Retina (tissue), 1 donor: ENCODE results near the gene CRIP1.

ENCODE experiments used
- DNase-seq: peaks from one replicate; pipeline ENCODE4 v3.0.0-alpha.2; 2016

CRIP1 gene

DNA sequence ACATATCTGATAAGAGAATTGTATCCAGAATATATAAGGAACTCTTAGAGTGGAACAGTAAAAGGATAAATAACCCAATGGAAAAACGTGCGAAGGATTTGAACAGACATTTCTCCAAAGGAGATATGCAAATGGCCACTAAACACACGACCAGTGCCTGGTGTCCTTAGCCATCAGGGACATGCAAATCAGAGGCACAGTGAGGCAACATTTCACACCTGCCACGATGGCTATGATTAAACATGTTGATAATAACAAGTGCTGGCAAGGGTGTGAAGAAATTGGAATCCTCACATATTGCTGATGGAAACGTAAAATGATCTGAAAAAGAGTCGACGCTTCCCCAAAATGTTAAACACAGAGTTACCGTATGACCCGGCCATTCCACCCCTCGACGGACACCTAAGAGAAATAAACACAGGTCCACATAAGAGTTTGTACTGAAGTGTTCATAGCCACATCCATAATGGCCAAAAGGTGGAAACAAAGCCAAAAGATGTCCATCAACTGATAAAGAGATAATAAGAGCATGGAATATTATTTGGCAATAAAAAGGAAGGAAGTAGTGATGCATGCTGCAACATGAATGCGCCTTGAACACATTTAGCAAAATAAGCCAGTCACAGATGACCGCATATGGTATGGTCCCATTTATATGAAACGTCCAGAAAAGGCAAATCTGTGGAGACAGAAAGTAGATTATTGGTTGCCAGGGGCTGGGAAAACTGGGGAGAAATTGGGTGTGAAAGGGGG is 33.4 kb downstream of the CRIP1 start:
- DNase-seq: no peak

DNA sequence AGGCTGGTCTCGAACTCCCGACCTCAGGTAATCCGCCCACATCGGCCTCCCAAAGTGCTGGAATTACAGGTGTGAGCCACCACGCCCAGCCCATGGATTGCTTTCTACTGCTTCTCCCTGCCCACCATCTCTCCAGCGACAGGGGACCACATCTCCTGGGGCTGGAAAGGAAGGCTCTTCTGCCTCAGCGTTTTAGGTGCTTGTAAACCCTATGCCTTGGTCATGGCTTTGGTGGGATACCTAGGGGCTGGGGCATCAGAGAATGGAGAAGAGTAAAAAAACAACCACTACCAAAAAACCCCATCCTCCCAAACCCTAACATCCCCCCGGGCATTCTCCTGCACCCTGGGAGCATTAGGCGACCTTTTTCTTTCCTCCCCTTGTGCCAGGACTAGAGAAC is 38.6 kb downstream of the CRIP1 start:
- DNase-seq: no peak

DNA sequence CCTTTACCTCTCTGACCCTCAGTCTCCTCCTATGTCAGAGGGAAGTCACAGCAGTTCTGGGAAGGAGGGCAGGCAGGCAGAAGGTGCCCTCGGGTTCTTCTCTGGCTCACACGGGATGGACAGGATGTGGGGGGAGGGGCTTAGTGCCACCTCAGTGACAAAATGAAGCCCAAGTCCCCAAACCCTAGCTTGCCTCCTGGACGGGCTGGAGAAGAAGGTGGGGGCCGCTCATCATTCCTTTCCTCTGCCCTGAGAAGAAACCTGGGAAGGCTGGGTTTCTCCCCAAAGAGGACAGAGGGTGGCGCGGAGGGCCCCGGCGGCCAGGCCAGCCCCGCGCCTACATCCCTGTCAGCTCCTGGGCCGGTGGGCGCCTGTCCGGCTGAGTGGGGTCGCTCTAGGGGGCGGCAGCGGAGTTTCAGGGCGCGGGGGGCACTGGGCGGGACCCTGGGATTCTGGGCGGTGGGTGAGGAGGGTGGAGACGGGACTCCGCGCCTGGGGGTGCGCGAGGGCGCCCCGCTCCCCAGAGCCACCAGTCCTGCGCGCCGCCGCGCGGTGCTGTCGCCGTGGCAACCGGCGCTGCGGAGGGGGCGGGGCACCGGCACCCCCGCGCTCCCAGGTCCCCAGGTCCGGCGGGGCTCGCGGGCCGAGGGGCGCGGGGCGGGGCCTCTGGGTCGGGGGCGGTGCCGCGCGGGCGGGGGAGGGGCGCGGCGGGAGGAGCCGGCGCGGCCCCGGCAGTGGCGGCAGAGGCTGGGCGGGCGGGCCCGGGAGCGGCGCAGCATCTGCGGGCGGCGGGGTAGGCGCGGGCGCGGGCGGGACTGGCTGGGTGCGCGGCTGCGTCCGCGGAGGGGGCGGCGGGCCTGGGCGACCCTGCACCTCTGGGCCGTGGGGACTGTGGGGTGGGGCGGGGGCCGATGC is 39.4 kb downstream of the CRIP1 start, which contains the start of gene TMEM121:
Gene TMEM121 (plus strand): TSS at position 723 of the 915 bp plus-strand sequence. CDS start 2,252 bp downstream, outside the sequence.
- DNase-seq: peak; percentile 69

DNA sequence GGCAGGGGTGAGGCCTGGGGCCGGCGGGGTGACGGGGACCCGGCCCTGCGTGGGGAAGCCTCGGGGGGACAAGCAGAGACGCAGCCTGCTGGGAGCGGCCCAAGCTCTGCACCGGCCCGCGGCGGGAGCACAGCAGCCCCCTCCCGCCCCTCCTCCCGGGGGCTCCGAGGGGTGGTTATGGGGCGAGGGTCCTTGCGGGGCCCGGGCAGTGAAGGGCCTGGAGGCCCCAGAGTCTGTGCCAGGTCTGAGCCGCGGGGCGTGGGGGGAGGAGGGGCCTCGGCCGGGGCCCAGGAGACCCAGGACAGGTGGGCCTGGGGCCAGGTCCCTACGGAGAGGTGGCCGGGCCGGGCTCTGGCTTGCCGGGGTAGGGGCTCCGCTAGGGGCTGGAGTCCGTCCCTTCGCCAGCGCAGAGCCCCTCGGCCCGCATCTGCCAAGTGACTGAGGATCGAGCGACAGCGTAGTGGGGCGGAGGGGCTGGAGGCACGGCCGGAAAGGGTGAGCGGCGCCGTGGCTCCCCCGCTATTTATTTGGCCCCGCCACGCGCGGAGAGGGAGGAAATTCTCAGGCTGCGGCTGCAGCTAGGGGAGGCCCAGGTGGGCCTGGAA is 40.2 kb downstream of the CRIP1 start:
- peak; percentile 50 for DNase-seq

DNA sequence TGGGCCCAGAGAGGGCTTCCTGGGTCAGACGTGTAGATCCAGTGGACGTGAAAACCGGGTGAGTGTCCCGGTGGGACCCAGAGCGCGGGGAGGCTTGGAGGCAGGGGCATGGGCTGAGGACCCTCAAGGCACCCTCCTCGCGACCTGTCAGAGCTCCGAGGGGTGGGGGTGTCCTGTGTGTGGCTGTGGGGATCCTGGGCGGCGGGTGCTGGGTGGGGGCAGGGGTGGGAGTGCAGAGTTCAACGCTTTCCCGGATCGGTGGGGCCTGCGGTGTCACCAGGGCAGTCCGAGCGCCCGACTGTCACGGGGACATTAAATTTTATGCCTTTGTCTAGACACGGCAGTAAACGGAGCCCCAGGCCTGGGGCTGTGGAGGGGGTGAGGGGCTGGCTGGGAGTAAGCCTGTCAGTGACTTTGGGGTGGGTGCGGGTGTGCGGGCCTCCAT is 40.7 kb downstream of the CRIP1 start:
- DNase-seq: no peak

DNA sequence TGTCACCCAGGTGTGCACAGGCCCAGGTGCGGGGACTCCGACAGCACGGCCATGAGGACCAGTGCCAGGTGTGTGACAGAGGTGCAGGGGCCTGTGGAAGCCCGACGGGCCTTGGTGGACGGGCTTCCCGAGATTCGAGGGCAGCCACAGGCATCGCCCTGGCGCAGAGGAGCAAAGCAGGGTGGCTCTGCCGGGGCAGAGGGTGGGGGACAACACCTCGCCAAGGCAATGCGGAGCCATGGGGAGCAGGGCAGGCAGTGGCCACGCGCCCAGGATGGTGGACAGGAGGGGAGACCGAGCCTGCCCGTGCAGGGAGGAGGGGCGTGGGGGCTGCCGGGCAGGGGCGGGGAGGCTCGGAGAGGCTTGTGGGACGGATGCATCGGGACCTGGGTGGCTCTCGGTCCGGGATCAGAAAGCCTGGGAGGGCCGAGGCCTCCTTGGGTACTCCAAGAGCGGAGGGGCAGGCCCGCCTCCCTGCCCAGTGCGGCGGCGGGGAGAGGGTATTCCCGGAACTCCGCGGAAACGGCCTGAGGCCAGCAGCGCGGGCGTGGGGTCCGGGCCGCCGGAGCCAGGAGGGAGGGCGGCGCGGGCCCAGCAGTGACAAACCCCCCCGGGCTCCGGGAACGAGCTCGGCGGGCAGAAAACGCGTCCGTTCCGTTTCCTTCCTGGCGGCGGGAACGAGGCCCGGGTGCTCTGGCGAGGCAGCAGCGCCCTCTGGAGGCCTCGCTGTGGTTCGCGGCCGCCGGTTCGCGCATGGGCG is 41.3 kb downstream of the CRIP1 start:
- peak; percentile 93 for DNase-seq

DNA sequence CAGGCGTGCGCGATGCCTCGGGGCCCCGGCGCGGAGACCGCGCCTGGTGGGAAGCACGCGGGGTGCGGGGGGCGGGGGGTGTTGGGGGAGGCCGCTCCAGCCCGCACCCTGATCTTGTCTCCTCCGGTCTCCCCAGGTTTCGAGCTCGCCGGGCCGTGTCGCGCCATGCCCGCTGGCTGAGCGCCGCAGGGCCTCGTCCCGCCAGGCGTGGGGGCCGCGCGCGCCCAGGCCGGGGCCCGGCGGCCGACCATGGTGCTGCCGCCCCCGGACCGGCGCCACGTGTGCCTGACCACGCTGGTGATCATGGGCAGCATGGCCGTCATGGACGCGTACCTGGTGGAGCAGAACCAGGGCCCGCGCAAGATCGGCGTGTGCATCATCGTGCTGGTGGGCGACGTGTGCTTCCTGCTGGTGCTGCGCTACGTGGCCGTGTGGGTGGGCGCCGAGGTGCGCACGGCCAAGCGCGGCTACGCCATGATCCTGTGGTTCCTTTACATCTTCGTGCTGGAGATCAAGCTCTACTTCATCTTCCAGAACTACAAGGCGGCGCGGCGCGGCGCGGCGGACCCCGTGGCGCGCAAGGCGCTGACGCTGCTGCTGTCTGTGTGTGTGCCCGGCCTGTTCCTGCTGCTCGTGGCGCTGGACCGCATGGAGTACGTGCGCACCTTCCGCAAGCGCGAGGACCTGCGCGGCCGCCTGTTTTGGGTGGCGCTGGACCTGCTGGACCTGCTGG is 42.1 kb downstream of the CRIP1 start:
- peak; percentile 77 for DNase-seq

DNA sequence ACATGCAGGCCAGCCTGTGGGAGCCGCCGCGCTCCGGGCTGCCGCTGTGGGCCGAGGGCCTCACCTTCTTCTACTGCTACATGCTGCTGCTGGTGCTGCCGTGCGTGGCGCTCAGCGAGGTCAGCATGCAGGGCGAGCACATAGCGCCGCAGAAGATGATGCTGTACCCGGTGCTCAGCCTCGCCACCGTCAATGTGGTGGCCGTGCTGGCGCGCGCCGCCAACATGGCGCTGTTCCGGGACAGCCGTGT is 42.6 kb downstream of the CRIP1 start:
- DNase-seq: no peak

DNA sequence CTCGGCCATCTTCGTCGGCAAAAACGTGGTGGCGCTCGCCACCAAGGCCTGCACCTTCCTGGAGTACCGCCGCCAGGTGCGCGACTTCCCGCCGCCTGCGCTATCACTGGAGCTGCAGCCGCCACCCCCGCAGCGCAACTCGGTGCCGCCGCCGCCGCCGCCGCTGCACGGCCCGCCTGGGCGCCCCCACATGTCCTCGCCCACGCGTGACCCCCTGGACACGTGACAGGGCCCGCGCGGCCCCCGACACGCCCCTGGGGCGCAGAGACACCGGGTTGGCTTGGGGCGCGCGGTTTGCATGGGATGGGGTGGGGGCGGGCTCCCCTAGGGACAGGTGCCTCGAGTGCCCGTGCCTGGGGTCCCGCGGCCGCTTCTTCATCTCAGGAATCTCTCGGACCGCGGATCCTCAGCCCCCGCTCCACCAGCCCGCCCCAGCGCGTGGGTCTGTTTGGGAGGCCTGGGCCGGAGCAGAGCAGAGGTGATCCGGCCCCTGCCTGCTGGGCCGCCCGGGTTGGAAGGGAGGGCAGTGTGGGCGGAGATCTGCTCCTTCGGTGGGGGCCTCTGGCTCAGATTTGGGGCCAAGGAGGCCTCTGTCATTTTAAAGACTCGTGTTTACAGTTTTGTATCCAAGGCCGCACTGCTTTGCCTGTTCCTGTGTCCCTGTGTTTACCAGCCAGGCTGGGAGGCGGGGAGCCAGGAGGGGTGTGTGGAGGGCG is 43.0 kb downstream of the CRIP1 start:
- no peak for DNase-seq

DNA sequence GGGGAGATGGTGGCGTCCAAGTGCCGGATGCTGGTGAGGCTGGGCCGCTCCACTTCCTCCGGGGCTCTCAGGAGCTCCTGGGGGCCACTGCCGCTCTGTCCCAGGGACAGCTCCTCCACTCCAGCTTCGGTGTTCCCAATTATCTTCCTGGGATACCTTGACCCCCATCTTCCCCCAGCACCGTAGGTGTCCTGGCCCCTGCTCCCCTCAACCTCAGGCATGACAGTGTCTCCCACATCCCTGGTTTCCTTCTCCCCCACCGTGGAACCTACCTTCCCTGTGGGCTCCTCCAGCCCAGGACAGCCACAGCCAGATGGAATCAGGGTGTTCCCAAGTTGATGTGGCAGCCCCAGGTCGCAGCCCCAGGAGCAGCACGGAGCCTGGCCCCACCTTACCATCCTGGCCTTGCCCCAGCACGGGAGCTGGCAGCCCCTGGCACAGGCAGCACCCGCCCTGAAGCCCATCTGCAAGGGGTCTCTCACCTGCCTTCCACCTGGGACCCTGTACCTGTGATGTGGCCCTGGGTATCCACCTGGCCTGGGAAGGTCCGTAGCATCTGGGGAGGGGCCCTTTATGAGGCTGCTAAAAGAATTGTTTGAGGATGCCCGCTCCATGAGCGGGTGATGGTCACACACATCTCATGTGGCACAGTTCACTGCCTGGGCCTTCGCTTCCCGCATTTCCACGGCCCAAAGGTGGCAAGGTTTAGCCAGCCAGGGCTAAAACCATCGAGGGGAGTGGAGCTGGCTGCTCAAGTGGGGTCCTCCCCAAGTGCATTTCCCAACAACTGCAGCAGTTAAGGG is 43.8 kb downstream of the CRIP1 start:
- DNase-seq: no peak

DNA sequence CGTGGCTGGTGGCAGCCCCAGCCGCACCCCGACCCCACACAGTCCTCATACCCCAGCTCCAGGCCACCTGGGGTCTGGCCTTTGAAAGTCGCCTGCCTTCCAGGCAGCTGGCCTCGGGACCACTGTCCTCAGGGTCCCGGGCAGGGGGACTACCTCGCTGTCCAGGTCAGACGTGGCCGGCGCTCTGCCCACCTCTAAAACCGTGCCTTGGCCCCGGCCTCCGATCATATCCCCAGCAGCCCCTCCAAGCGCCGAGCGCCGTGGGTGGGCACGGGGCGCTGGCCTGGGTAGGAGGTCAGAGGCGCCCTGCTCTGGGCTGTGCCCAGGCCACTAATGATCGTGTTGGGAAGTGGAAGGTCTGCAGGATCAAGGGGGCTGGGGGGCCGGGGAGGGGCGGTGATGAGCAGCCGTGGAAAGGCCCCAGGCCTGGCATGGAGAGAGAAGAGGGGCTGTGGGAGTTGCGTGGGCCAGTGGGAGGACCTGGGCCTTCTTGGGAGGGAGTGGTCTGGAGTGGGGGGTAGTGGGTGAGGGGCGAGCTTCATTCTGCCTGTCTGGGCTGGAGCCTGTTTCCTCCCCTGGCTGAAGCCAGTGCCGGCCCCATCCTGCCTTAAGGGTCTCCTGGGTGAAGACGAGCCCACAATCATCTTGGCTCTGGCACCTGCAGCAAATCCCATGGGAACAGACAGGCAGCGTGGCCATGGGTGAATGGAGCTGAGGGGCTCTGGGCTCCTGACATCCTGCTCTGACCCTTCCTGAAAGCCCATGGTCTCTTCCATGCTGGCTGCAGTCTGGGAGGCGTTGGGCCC is 44.6 kb downstream of the CRIP1 start:
- no peak for DNase-seq

DNA sequence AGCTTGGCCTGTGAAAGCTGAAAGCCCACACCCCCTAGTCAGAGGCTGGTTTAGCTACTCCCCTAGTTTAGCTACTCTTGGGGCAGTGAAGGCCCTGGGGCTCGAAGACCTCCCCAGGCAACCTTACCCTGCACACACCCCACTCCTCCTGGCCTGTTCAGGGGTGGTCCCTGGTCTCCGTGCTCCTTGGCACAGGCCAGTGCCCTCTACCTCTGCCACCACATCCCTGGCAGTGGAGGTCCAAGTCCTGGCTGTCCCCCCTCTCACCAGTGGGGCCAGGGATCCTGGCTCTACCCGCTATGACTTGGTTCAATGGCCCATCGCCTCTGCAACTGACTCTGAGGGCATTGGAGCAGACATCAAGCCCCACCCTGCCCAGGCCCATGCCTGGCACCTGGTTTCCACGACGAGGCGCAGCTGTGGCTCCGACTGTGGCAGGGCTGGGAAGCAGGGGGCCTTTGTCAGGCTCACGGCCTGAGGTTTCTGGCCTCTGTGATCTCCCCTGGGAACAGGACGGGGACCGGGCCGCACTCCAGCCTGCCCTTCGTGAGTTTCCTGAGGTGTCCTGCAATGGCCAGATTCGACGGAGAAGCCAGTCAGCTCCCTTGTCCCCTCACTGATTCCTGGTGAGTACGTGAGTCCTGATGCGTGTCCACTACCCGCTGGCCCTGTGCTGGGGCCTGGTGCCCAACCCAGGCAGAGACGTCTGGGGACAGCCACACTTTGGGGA is 45.4 kb downstream of the CRIP1 start:
- DNase-seq: no peak

DNA sequence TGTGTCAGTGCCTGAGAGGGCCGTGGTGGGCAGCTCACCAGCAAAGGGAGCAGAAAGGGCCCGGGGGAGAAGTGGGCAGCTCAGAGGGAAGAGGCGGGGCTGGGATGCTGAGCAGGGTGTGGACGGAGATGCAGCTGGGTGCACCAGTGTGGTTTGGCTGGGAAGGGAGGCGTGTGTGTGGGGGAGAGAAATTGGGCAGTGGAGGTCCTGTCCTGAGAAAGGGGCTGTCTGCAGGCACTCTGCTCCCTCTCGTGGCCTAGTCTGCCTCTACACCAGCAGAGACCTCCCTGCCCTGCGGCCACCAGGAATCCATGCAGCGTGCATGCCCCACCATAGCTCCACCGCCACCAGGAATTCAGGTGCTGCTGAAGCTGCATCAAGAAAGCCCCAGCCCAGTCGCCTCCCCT is 46.1 kb downstream of the CRIP1 start:
- peak; percentile 39 for DNase-seq

DNA sequence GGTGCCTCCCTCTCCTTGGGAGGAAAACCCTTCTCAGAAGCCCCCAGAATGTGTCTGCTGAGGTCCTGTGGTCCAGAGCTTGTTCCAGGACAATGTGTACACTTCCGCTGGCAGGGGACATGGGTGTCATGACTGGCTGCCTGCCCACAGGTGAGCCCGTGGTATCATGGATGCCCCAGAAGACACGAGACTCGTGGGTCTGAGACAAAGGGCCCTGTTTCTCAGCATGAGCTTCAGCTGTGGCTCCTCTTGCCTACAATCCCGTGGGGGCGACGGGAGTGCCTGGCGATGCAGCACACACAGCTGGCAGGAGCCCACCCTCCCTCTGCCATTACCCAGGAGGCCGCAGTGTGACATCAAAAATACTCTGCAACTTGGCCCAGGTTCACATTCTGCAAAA is 46.7 kb downstream of the CRIP1 start:
- DNase-seq: no peak

DNA sequence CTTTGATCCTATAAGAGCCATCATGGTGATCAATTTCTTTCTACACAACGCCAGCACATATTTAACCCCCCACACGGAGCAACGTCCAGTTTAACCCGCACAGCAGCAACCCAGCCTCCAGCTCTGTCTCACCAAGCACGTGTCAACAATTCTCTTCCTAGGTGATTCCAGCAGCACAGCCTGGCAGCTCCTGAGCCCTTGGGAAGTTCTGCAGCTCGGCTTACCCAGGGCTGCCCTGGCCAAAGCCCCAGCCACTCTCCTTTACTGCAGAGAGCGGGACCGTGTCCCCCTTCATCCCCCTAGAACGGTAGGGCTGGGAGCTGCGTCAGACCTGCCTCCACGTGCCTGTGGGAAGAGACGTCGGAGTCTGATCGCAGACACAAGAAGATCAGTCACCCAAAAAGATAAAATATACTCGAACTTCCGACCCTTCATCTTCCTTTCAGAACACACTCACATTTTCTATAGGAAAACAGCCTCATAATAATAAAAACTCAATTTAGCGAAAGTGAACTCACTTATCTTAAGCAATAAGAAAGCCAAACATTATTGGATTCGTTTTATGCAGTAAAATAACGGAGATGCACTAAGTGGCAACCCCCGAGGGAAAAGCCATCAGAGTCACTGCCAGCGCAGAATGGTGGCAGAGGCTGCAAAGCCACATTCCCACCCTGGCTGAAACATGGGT is 47.3 kb downstream of the CRIP1 start:
- no peak for DNase-seq

DNA sequence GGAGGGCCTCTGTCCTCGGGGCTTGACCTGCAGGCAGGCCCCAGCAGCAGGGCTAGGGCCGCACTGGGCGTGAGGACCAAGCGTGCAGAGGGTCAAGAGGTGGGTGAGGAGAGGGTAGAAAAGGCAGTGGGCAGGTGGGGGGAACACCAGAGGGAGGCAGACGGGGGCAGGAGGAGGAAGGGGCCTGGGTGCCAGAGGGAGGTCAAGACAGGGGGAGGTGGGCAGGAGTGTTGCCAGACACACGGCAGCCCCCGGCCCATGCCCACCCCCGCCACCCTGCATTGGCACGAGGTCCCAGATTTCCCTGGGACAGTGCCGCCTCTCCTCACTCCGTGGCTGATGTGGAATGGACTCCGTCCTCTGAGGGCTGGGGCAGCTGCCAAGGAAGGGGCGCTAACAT is 47.9 kb downstream of the CRIP1 start:
- no peak for DNase-seq

DNA sequence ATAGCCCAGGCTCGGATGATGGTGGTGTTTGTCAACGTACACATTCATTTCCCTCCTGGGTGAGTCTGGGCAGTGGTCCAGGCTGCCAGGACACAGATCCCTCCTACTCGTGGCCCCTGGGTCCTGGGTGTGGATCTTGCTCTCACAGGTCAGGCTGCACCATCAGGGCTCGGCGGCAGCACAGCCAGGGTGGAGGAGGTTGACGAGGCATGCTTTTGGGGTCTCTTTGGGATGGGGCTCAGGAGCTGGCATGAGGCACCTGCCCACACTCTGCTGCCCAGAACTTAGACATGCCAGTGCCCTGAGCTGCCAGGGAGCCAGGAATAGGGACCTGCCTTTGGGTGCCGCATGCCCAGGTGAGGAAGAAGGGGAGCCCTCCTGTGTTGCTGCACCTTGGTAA is 49.4 kb downstream of the CRIP1 start:
- DNase-seq: no peak
